GM18517 (cell line): ENCODE measurements around the gene COL4A2.

Experiments used
- ATAC-seq: cut with Tn5 transposase; IDR thresholded peaks from one replicate; pipeline ENCODE4 v1.9.1; 2021; ENCODE audit warnings: mild to moderate bottlenecking, moderate library complexity; ENCODE audit not compliant: unreplicated experiment

Gene COL4A2

DNA sequence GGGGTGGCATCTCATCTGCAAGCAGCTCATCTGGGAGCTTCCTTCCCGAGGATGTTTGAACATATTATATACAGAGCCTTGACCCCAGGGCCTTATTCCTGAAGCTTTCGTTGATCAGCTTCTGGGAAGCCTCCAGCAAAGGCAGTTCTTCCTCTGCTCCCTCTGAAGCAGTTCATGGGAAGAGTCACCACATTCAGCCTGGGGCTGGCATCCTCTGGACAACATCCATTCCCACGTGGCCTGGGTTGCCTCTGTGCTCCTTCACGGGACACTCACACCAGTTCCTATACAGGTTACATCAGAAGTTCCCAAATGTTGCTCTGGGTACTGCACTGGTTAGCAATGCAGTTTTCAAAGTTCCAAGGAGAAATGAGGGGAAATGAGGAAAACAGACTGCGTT lies 29.6 kb downstream of the COL4A2 start:
- ATAC-seq = no peak

DNA sequence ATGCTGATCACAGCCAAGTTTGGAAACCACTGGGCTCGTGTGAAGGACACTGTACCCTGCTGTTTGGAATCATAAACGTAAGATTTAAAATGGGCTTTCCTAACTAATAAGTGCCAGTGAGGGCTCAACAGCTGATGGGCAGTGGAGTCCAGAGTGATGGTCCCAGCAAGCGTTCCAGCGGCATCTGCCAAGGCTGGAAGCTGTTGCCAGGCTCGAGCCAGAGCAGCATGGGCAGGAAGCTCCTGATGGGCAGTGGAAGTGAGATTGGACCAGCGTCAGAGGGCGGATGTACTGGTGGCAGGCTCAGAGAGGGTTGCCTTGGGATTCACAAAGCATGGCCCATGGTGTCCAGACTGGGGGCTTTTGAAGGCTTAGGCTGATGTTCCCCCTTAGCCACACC lies 30.2 kb downstream of the COL4A2 start:
- ATAC-seq = no peak

DNA sequence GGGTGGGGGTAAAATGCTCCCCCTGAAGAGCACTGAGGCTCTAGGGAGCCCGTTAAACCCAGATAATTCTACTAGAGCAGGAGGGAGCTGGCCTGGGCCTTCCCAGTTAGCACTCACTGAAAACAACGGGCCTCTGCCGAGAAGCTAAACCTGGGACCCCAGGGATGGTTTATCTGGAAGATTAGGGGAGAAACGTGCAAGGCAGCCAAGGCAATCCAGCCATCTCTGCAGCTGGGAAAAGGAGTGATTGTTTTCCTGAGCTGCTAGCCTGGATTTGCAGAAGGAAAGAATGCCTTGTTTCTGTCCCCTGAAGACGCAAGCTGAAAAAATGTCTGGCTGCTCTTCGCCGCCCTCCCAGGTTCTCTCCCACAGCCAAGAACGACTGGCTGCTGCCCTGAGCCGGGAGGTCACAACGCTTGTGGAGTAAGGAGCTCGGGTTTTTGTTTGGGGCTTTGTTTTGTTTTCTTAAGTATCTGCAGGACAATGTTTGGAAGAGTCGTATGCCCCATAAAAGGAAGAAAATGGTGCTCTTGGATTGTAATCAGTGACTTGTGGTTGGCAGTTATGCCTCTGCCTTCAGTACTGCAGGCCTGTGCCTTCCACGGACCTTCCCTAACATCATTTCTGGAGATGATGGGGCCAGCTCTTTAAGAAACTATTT lies 31.5 kb downstream of the COL4A2 start:
- ATAC-seq = no peak

DNA sequence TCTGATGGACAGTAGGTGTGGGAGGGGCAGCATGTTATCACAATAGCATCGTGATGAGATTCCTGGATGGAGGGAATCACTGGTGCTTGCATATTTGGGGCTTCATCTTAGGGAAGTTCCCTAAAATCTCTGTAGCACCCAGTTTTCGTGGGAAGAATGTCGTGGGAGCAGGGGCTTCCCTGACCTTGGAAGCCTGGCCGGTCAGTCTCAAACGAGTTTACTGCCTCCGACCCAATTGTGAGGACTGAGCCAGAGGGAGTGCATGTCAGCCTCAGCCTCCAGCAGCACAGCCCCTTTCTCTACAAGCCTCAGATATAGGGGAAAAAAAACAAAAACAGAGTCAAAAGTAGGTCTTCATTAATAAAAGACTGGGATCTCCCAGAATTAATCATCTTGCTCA lies 32.2 kb downstream of the COL4A2 start:
- ATAC-seq = no peak

DNA sequence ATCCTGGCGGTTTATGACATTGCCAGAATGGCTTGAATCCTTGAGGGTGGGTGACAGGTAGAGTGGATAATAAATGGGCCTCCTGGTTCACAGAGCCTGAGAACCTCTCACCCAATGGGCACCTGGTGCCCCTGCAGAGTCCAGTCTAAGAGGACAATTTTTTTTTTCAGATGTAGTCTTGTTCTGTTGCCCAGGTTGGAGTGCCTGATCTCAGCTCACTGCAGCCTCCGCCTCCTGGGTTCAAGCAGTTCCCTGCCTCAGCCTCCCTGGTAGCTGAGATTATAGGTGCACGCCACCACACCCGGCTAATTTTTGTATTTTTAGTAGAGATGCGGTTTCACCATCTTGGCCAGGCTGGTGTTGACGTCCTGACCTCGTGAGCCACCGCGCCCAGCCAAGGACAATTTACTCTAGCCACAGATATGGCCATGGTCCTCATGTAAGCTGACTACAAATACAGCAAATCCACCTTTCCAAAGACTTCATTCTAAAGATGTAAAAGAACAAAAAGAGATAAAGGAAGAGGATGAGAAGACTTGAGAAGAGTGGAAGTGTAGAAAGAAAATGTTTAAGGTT lies 33.0 kb downstream of the COL4A2 start:
- ATAC-seq = no peak

DNA sequence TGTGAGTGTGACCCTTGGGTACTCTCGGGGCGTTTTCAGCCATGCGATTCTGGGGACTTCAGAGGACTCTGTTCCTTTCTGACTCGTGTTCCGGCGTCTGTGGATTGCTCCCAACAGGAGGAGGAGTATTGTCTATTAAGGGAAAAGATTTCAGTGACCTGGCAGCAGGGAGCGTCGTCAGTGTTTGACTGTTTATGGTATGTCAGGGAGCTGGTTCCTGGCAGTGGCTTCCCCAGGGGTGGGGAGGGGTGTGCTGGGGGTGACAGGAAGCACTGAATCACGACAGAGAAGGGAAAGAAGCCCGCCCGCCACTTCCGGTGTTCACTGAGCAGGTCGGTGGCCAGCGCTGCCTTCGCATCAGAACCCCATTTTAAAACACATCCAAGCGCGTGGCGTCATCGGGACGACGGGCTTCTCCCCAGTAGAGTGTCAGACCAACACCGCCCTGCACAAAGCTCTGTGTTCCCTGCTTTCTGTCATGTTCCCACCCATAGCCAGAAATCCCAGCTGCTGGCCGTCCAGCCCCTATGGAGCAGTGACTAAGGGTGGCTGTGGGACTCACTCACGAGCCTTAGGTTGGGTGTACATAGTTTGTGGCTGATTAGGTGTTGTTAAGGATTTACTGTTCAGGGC lies 33.8 kb downstream of the COL4A2 start:
- no peak for ATAC-seq

DNA sequence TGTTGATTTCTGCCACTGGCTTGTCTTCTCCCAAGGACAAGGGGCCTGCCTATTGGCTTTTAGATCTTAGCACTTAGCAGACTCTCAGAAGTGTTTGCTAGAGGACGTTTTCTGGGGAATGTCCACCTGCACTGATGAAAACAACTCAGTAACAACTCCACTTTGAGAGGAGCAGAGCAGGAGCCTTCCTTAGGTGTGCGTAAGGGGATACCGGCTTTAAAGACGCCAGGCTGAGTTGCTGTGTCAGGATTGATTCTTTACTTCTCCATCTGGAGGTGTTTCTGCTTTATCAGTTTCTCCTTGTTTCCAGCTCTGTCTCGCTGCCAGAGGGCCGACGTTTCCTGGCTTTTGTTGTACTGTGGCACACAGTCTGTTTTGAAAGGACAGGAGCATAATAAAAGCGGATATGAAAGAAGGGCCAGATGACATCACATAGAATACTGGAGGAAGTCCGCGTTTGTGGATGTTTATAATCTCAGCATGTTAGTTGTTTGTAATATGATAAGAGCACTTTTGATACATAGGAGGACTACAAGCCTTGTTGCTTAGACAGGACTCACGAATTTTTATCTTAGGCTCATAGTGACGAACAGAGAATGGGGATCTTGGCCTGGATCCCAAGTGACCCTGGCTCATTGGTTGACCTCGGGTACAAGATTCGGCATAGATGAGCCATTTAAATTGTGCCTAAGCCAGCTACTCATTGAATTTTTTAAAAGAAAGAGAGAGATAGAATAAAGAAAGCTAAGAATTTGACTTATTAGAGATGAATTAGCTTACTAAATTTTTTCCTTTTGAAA lies 34.6 kb downstream of the COL4A2 start:
- ATAC-seq = peak; percentile 49

DNA sequence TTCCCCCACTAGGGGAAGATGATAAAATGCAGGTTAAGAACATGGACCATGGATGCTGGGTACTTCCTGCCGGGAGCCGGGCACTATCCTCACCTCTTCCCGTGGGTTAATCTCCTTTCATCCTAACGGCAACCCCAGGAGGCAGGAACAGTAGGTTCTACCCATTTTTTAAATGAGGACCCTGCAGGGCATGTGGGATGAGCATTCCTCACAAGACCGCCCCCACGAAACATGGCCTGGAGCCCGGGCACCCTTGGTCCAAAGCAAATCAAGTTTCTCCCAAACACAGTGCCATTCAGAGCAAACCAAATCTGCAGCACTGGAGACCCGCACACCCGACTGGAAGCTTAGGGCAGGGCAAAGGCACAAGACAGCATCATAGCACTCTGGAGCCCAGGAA lies 35.4 kb downstream of the COL4A2 start:
- ATAC-seq = no peak

DNA sequence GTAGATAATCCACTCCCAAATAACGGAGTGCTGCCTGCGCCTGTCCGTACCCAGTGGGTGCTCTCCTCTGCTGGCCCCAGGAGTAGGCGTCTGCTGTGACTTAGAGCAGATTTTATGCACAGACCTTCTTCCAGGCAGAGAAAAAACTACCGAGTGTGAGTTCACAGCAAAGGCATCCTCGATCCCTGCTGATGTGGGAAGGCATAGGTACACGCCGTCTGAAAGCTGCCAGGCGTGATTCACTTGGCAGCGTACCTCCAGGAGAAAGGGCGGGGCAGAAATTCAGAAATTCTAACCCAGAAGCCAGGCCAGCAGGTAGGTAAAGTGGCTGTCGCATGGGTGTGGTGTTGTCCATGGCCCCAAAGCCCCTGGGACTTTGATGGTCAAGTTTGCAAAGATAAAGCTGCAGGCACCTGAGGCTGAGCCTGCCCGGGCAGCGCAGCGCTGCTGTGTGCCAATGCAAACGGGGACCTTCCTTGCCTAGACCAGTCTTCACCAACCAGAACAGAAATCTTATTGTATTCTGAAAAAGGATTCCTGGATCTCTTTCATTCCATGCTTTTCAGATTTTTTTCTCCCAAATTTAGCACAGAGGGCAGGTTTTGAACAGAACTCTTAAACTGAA lies 36.3 kb downstream of the COL4A2 start:
- no peak for ATAC-seq

DNA sequence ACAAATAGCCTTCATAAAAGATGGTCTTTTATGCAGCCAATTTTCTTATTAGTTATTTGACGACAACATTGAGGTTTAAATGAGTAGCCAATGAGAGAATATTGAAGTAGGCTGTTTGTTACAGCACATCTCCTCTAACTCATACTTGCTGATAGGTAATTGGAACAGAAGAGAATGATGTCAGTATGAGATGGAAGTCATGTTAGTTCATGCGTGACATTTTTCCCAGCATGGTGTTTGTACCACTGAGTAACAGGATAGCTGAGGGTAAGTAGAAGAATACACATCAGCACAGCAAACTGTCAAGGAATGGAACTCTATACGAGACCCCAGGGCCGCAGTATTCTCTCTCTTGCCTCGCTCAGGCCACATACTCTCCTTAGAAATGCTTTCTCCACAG lies 37.2 kb downstream of the COL4A2 start:
- ATAC-seq = no peak

DNA sequence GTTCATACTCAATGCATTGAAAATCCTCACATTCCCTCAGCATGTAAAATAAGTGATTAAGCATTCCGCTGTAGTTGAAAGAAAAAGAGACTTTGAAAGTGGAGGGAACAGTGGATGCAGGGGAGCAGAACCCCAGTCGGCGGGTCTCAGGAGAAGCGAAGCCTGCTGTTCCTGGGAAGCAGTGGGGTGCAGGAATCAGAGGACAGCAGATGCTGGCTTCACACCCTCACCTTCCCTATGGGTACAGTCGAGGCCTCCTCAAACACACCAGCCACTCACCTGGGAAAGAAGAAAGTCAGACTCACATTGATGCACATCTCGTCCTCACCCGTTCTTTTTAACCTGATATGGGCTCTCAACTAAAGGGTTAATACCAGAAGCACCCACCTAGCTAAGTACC lies 38.2 kb downstream of the COL4A2 start:
- ATAC-seq = no peak

DNA sequence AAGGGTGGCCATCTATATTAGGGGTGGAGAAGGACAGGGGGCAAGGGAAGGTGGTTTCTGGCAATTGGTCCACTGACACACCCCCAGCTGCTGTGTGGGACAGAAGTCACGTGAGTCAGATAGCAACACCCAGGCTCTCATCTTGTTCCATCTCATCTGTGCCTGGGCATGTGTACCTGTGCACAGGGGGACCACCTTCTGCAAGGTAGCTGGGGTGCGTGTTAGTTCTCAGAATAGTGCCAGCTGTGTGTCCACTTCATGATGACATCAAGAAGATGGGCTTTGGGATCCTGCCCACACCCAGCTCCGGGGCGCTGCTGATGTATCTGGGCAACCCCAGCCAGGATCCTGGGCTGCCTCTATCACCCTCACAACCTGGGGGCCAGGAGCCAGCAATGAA lies 38.6 kb downstream of the COL4A2 start:
- no peak for ATAC-seq

DNA sequence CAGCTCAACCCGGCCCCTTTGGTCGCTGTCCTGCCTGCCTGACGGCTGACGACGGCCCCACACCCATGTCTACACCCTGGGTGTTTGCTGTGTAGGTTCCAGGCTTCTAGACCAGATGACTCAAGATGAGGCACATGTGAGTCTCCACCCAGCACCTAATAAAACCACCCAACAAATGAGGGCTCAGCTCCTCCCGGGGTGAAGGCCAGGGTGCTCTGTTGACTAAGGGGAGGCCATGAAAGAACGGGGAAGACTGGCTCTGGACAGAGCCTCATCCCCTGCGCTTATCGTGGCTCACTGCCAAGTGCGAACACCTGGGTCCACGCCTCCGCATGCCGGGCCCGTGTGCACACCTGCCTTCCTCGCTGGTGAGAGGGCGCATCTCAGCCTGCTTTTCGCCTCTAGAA lies 39.6 kb downstream of the COL4A2 start:
- ATAC-seq = no peak

DNA sequence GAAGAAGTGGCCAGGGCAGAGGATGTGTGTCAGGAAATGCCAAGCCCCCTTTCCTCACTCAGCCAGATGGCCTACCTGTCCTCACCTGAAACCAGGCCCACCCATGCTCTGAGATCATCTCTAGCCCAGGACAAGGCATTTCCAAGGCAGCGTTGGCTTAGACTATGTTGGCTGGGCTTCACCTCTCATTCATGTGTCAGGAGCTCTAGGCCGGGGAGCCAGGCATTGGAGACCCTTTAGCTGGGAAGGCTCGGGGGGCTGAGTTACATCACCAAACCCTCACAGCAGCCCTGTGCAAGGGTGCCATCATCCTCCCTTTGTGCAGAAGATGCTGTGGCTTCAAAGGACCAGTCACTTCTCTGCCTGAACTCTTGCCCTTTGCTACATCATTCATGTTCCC lies 40.0 kb downstream of the COL4A2 start:
- no peak for ATAC-seq

DNA sequence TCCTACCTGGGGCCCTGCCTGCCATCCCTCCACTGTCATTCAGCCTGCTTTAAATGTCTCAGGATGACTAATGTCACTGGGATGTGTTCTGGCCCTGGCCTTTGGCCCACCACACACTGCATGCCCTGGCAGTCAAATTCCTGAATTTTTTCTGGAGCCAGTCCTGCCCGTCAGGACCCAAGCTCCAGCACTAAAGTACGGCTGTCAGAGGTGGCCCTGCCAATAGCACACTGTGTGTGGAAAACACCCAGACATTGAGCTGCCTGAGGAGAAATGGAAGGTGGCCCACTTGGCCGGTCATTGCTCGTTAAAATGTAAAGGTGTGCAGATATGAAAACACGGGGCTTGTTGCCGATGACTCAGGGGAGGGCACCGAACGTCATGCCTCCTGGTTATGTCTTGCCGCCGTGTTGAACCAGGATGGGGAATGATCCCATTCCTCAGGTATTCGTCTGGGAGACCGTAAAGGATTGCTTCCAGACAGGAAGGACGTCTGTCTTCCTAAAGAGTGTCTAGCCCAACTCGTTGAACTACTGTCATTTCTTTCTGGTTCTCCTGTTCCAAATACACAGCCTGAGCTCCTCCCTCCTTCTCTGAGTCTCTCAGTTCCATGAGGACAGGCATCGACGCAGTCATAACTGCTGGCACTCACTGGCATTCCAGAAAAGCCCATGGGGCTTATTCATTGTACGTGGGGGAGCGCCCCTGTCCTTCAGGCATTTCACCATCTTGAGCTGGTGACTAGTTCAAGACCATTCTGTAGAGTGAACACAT lies 40.6 kb downstream of the COL4A2 start:
- no peak for ATAC-seq

DNA sequence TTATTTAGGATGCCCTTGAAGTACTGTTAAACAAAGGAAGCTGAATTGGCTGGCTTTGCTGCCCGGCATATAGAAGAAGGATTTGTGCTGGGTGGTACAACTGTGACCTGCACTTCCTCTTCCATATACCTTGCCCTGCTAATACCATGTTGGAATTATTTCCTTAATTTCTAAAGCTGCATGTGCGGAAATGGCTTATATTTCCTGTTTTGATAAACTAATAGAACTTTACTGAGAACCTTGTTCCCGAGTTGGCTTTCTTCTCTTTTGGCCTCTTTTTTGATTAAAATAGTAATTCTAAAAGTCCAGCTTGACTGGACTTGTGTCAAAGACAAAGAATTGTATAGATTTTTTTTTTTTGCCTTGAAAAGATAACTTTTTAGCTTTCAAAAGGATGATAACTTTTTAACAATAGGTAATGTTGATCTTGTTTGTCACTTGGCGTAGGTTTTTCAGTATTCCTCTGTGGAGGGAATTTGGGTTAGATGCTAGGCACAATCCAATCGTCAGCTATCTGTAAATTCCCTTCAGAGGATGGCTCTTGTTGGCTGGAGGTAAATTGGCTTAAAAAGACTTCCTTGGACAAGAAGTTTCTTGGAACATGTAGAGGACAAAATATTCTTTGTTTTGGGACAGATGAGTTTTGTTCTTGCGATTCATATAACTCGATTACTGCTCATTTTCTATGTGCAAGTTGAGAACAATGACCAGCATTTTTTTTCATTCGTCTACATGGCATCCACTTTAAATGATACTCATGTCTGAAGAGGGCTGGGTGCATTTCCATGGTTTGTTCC lies 41.4 kb downstream of the COL4A2 start:
- no peak for ATAC-seq

DNA sequence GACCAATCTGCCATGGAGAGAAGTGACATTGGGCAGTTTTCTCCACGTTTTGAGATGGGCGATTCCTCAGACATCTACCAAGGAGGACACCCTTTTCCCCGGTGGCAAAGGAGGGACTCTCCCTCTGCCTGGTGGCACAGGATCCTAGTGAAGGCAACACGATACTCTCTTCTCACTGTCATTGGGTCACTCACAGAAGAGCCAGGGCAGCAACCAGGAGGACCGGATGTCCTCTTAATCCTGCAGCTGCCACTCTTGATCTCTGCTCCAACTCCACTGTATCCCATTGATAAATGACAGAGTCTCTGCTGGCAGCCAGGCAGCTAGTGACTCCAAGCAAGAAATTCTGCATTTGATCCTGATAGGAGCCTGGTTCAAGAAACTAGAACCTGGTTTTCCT lies 42.2 kb downstream of the COL4A2 start:
- no peak for ATAC-seq

DNA sequence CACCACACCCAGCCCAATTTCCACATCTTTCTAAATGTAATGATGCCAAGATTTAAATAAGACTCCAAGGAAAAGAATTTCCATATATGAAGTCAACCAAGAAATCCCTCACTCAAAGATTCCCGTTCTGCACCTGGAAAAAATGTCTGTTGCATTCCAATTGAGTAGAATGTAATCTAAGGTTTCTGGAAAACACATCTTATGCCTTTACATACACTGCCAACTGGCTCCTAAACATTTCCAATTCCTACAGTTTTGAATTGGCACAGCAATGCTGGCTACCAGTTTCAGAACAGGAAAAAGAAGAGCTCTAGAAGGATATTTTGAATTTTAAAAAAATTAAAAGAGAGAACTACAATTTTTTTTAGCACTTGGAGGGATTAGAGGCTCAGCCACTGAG lies 43.0 kb downstream of the COL4A2 start:
- ATAC-seq = no peak

DNA sequence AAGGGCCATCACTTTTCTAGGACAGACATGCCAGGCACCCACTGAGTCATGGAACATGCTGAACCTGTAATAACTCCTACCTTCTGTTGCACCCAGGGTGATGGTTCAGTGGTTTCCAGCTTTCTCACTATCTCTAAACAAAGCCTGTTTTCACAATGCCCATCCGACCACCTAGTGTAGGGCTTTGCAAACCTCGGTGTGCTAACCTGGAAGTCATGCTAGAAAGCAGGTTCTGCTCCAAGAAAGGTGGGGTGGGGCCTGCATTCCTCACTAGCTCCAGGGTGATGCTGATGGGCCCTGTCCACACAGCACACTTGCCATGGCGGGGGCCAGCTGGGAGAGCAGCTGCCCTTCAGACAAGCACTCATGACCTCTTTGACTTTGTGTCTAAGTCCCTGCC lies 43.4 kb downstream of the COL4A2 start:
- ATAC-seq = no peak
